ENCODE measurements around the gene ZBTB16.

The ZBTB16 gene

DNA sequence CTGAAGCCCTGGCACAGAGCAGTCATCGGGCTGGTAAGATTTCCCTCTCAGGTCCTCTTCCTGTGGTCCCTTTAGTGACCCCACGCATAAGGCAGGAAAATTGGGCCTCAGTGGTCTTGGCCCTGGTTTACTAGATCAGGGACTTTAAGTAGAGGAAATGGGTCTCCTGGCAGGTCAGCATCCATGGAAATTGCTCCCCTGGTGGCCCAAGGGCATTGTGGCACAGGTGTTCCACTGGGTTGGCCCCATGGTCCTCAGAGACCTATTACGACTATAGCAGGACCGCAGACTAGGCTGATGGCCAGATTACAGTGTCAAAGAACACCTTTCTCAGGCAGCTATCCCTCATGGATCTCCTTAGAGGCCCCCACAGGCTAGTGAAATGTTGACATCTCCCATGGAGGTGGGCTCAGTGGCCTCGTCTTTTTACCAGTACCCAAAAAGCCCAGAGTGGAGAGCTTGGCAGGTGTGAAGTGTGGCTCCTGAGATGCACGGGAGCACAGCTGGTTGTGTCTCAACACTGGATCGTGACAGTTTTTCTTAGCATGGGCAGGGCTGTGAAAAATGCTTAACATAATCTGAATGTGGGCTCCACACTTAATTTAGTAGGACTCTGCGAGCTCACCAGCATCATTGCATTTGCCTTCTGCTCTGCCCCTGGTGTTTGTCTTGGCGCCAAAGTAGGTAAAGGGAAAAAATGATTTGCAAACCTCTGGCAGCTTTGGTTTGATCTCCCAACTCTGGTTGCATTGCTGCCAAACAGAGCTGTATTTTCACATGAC is 74.2 kb downstream of the ZBTB16 start:
- no CpG with 5 or more reads among the region's 9 CpGs for whole genome bisulfite sequencing (ENCODE audit: extremely low coverage, insufficient coverage, low lambda C conversion rate)
- H3K18ac ChIP-seq (ENCODE audit: low read length) = no peak overlapping the region
- H3K4me2 ChIP-seq (ENCODE audit: low read length) = no peak overlapping the region

DNA sequence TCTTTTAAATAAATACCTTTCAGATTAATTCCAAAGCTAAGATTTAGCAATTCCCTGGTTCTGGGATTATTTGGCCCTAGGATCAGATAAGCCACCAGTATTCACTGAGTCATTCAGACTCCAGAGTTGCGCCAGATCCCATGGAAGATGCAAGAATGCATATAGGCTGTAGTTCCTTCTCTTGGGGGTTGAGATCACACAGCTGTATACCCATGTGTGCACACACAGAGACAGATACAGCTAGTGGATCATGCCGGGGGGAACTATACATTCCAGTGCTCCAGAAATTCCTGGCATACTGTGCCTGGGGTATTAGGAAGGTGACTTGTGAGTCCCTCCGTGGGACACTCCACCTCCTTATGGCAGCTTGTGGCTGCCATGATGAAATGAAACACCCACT is 75.4 kb downstream of the ZBTB16 start:
- H3K27me3 ChIP-seq (ENCODE audit: insufficient read depth, low read length, poor library complexity) = peaks cover 2% of the 10 kb centered on the region
- DNase-seq = peak; percentile 68
- H3K4me1 ChIP-seq (ENCODE audit: control insufficient read depth, low read depth, low read length) = peaks cover 9% of the 10 kb centered on the region
- H3K79me1 ChIP-seq (ENCODE audit: low read length) = no peaks in the 10 kb centered on the region
- no peak overlapping the region for H3K56ac ChIP-seq (ENCODE audit: low read length)
- no peak overlapping the region for H2BK15ac ChIP-seq (replicated peaks; ENCODE audit: low read depth)
- no peaks in the 10 kb centered on the region for H3K36me3 ChIP-seq (ENCODE audit: control insufficient read depth, insufficient read depth, low read length)
- no peak overlapping the region for H3K9ac ChIP-seq (ENCODE audit: low read length)
- H2BK5ac ChIP-seq (ENCODE audit: low read length) = no peak overlapping the region
- H4K8ac ChIP-seq (ENCODE audit: low read depth, low read length) = no peak overlapping the region
- no peak overlapping the region for H3K4me2 ChIP-seq (ENCODE audit: low read length)
- H3K4ac ChIP-seq (ENCODE audit: low read depth, low read length) = no peak overlapping the region
- no CpG with 5 or more reads among the region's 3 CpGs for WGBS (ENCODE audit: extremely low coverage, insufficient coverage, low lambda C conversion rate)
- H3K27ac ChIP-seq (ENCODE audit: low read depth, low read length) = no peak overlapping the region
- H3K18ac ChIP-seq (ENCODE audit: low read length) = no peak overlapping the region
- no peak overlapping the region for H2BK120ac ChIP-seq (ENCODE audit: low read depth, low read length)
- H3K4me3 ChIP-seq (ENCODE audit: low read length) = no peak overlapping the region
- no peak overlapping the region for H3K23ac ChIP-seq (ENCODE audit: low read length)
- no peak overlapping the region for H4K5ac ChIP-seq (ENCODE audit: low read length)
- peak overlapping the region; percentile 51 for H2AK5ac ChIP-seq (ENCODE audit: low read length)
- H3K79me2 ChIP-seq (ENCODE audit: control insufficient read depth, insufficient read depth, low read length) = no peaks in the 10 kb centered on the region

More for the DNA sequence above, 74.2 kb downstream of the ZBTB16 start:
- DNase-seq = peak; percentile 16
- no peak overlapping the region for H2AK5ac ChIP-seq (ENCODE audit: low read length)
- no peak overlapping the region for H2BK5ac ChIP-seq (ENCODE audit: low read length)
- no peak overlapping the region for H4K5ac ChIP-seq (ENCODE audit: low read length)
- no peak overlapping the region for H3K23ac ChIP-seq (ENCODE audit: low read length)
- no peak overlapping the region for H2BK120ac ChIP-seq (ENCODE audit: low read depth, low read length)
- H3K79me1 ChIP-seq (ENCODE audit: low read length) = no peaks in the 10 kb centered on the region
- H3K4me1 ChIP-seq (ENCODE audit: control insufficient read depth, low read depth, low read length) = peaks cover 9% of the 10 kb centered on the region
- peaks cover 2% of the 10 kb centered on the region for H3K27me3 ChIP-seq (ENCODE audit: insufficient read depth, low read length, poor library complexity)
- H2BK15ac ChIP-seq (replicated peaks; ENCODE audit: low read depth) = no peak overlapping the region
- no peaks in the 10 kb centered on the region for H3K79me2 ChIP-seq (ENCODE audit: control insufficient read depth, insufficient read depth, low read length)
- H3K4ac ChIP-seq (ENCODE audit: low read depth, low read length) = no peak overlapping the region
- no peak overlapping the region for H3K56ac ChIP-seq (ENCODE audit: low read length)
- no peak overlapping the region for H3K27ac ChIP-seq (ENCODE audit: low read depth, low read length)
- no peak overlapping the region for H3K9ac ChIP-seq (ENCODE audit: low read length)
- no peaks in the 10 kb centered on the region for H3K36me3 ChIP-seq (ENCODE audit: control insufficient read depth, insufficient read depth, low read length)
- no peak overlapping the region for H4K8ac ChIP-seq (ENCODE audit: low read depth, low read length)
- no peak overlapping the region for H3K4me3 ChIP-seq (ENCODE audit: low read length)

DNA sequence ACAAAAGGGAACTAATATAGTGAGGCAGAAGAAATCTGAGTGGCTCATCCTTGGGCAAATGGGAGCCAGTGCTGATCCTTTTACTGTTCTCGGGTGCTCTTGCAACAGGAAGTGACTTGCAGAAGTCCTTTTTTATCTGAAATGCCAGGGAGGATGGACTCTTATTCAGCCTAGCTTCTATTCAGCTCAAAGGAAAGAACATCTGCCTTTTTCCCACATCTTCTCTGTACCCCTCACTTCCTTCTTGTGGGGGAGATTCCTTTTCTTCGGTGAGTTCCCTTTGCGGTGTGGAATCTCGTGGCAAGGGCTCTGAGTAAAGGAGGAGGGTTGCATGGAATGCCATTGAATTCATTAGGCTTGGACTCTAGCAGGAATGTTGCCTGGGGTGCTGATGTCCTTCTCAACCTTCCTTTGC is 76.2 kb downstream of the ZBTB16 start:
- Histone ChIP-seq H3K4me2 (ENCODE audit: low read length) (no peak overlapping the region), H2AK5ac (ENCODE audit: low read length) (no peak overlapping the region), H3K56ac (ENCODE audit: low read length) (no peak overlapping the region), H3K18ac (ENCODE audit: low read length) (peak overlapping the region; percentile 29), H4K5ac (ENCODE audit: low read length) (no peak overlapping the region), H3K27ac (ENCODE audit: low read depth, low read length) (peak overlapping the region; percentile 16), H3K27me3 (ENCODE audit: insufficient read depth, low read length, poor library complexity) (peaks cover 2% of the 10 kb centered on the region), H3K4me1 (ENCODE audit: control insufficient read depth, low read depth, low read length) (peaks cover 9% of the 10 kb centered on the region), H3K4me3 (ENCODE audit: low read length) (no peak overlapping the region), H2BK5ac (ENCODE audit: low read length) (no peak overlapping the region), H2BK15ac (replicated peaks; ENCODE audit: low read depth) (no peak overlapping the region), H3K79me2 (ENCODE audit: control insufficient read depth, insufficient read depth, low read length) (no peaks in the 10 kb centered on the region), H4K8ac (ENCODE audit: low read depth, low read length) (no peak overlapping the region), H3K36me3 (ENCODE audit: control insufficient read depth, insufficient read depth, low read length) (no peaks in the 10 kb centered on the region), H2BK120ac (ENCODE audit: low read depth, low read length) (no peak overlapping the region), H3K4ac (ENCODE audit: low read depth, low read length) (no peak overlapping the region), H3K9ac (ENCODE audit: low read length) (no peak overlapping the region), H3K79me1 (ENCODE audit: low read length) (no peaks in the 10 kb centered on the region), H3K23ac (ENCODE audit: low read length) (no peak overlapping the region)
- DNase-seq = peak; percentile 94
- WGBS (ENCODE audit: extremely low coverage, insufficient coverage, low lambda C conversion rate) = no CpG with 5 or more reads among the region's 4 CpGs

DNA sequence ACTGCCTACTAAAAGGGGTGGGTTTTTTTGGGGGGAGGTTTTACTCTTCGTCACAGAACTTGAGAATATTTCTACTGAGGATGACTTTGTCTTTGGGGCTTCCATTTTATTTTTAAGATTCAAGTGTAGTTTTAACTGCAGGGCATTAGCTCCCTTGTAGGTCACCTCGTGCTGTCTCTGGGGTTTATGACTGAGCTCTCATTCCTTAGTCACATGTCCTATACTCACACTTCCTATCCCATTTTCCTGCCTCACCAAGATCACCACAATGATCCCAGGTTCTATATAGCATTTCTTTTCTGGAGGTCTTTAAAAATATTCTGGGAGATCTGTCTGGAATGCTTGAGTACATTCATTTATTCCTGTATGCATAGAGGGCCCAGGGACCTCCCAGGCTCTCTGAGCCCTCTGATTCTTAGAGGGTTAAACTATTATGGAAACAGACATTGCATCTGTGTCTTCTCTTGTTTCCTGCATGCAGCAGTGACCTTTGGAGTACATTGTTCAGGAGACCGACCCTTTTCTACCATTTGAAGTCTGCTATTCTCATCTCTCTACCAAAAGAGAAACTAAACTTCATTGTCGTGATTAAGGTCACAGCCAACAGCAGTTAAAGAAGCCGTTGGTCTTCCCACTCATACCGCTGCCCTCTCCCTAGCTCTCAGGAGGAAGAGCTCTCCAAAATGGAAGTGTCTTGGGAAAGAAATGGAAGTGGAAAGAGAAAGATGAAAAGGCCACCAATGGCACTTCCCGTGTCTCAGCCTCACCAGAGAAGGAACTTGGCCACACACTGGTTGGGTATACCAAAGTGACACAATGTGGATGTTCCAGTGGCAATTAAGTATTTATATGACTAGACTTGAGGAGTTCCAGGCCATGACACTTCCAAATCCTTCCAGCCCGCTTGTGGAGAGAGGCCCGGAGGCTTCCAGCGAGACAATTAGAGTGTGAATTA is 77.5 kb downstream of the ZBTB16 start:
- Histone ChIP-seq H3K4ac (ENCODE audit: low read depth, low read length) (no peak overlapping the region), H2BK120ac (ENCODE audit: low read depth, low read length) (no peak overlapping the region), H3K27ac (ENCODE audit: low read depth, low read length) (no peak overlapping the region), H3K4me1 (ENCODE audit: control insufficient read depth, low read depth, low read length) (peaks cover 9% of the 10 kb centered on the region), H3K27me3 (ENCODE audit: insufficient read depth, low read length, poor library complexity) (peaks cover 2% of the 10 kb centered on the region), H3K18ac (ENCODE audit: low read length) (peak overlapping the region; percentile 8), H2BK15ac (replicated peaks; ENCODE audit: low read depth) (no peak overlapping the region), H4K8ac (ENCODE audit: low read depth, low read length) (no peak overlapping the region), H2AK5ac (ENCODE audit: low read length) (no peak overlapping the region), H4K5ac (ENCODE audit: low read length) (no peak overlapping the region), H3K56ac (ENCODE audit: low read length) (no peak overlapping the region), H3K9ac (ENCODE audit: low read length) (no peak overlapping the region), H3K79me1 (ENCODE audit: low read length) (no peaks in the 10 kb centered on the region), H3K36me3 (ENCODE audit: control insufficient read depth, insufficient read depth, low read length) (no peaks in the 10 kb centered on the region), H3K4me3 (ENCODE audit: low read length) (no peak overlapping the region), H3K4me2 (ENCODE audit: low read length) (no peak overlapping the region), H2BK5ac (ENCODE audit: low read length) (no peak overlapping the region), H3K79me2 (ENCODE audit: control insufficient read depth, insufficient read depth, low read length) (no peaks in the 10 kb centered on the region), H3K23ac (ENCODE audit: low read length) (no peak overlapping the region)
- no CpG with 5 or more reads among the region's 10 CpGs for WGBS (ENCODE audit: extremely low coverage, insufficient coverage, low lambda C conversion rate)
- no peak for DNase-seq

DNA sequence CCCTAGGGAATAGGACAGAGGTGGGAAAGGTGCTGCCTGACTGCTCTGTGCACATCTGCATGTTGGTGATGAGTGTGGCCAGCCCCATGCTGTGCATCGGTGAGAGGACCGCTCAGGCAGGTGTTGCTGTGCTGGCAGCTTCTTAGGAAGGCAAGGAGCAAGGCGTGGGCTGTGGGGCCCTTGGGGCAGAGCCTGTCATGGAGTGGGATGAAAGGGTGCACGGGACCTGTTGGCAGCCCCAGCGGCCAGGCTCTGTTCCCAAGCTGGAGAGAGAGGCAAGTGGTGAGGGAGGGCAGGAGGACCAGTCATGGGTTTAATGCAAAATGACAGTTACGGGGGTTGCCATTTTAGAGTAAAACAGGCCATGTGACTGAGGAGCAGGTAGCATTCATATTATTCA is 78.3 kb downstream of the ZBTB16 start:
- Histone ChIP-seq H3K36me3 (ENCODE audit: control insufficient read depth, insufficient read depth, low read length) (no peaks in the 10 kb centered on the region), H3K23ac (ENCODE audit: low read length) (no peak overlapping the region), H2BK5ac (ENCODE audit: low read length) (no peak overlapping the region), H2AK5ac (ENCODE audit: low read length) (no peak overlapping the region), H3K4ac (ENCODE audit: low read depth, low read length) (no peak overlapping the region), H3K27ac (ENCODE audit: low read depth, low read length) (no peak overlapping the region), H3K79me1 (ENCODE audit: low read length) (no peaks in the 10 kb centered on the region), H2BK120ac (ENCODE audit: low read depth, low read length) (no peak overlapping the region), H3K9ac (ENCODE audit: low read length) (no peak overlapping the region), H3K4me3 (ENCODE audit: low read length) (no peak overlapping the region), H4K8ac (ENCODE audit: low read depth, low read length) (no peak overlapping the region), H3K79me2 (ENCODE audit: control insufficient read depth, insufficient read depth, low read length) (no peaks in the 10 kb centered on the region), H3K4me2 (ENCODE audit: low read length) (no peak overlapping the region), H3K27me3 (ENCODE audit: insufficient read depth, low read length, poor library complexity) (no peaks in the 10 kb centered on the region), H3K56ac (ENCODE audit: low read length) (no peak overlapping the region), H4K5ac (ENCODE audit: low read length) (no peak overlapping the region), H3K18ac (ENCODE audit: low read length) (no peak overlapping the region), H2BK15ac (replicated peaks; ENCODE audit: low read depth) (no peak overlapping the region), H3K4me1 (ENCODE audit: control insufficient read depth, low read depth, low read length) (peaks cover 9% of the 10 kb centered on the region)
- no CpG with 5 or more reads among the region's 6 CpGs for WGBS (ENCODE audit: extremely low coverage, insufficient coverage, low lambda C conversion rate)
- DNase-seq = no peak
